Neuronal stem cell (in vitro differentiated cells): ENCODE measurements around the gene MYB.
"Not testable (repeated sequence)": the region's sequence is repeated elsewhere in the genome, so short reads cannot be mapped to it uniquely, and the experiment has no call there.

Source experiments
- DNase-seq: peaks from one replicate; pipeline ENCODE4 v3.0.0-alpha.2; 2013; ENCODE audit warnings: low spot score
- H2AFZ ChIP-seq: one replicate; pipeline ENCODE4 v1.6.1; 2013; ENCODE audit warnings: mild to moderate bottlenecking, low read length, inconsistent platforms
- H2AK5ac ChIP-seq: 2 replicates; pipeline ENCODE4 v1.6.1; 2013; ENCODE audit warnings: low read depth, mild to moderate bottlenecking, inconsistent platforms, low read length, moderate library complexity, mixed read lengths
- H2BK120ac ChIP-seq: 2 replicates; pipeline ENCODE4 v1.6.1; 2013; ENCODE audit warnings: low read depth, mild to moderate bottlenecking, inconsistent platforms, low read length, moderate library complexity, mixed read lengths
- H2BK12ac ChIP-seq: one replicate; pipeline ENCODE4 v1.6.1; 2013; ENCODE audit warnings: low read length, inconsistent platforms
- H2BK15ac ChIP-seq: 2 replicates; pipeline ENCODE4 v1.6.1; 2013; ENCODE audit warnings: mild to moderate bottlenecking, low read length, inconsistent platforms, mixed read lengths
- H2BK5ac ChIP-seq: one replicate; pipeline ENCODE4 v1.6.1; 2013; ENCODE audit warnings: inconsistent platforms, mild to moderate bottlenecking, low read length, moderate library complexity
- H3K14ac ChIP-seq: one replicate; pipeline ENCODE4 v1.6.1; 2013; ENCODE audit warnings: low read length, inconsistent platforms
- H3K18ac ChIP-seq: 2 replicates; pipeline ENCODE4 v1.6.1; 2013; ENCODE audit warnings: low read length, inconsistent platforms
- H3K23ac ChIP-seq: 2 replicates; pipeline ENCODE4 v1.6.1; 2013; ENCODE audit warnings: low read depth, mild to moderate bottlenecking, mixed read lengths, low read length, inconsistent platforms; ENCODE audit not compliant: poor library complexity
- H3K27ac ChIP-seq: replicated peaks from 3 replicates; pipeline ENCODE4 v1.5.1; 2013; ENCODE audit warnings: low read length, inconsistent platforms
- H3K27me3 ChIP-seq, 3 experiments: 2 replicates each; pipeline ENCODE4 v1.6.1; 2013; ENCODE audit warnings: low read length in 3 of 3, mild to moderate bottlenecking in 2 of 3, inconsistent platforms in 1 of 3, low read depth in 1 of 3, mixed read lengths in 1 of 3, moderate library complexity in 1 of 3; ENCODE audit not compliant: control insufficient read depth in 3 of 3, insufficient read depth in 3 of 3
- H3K36me3 ChIP-seq, 2 donors: replicated peaks in 1 of 2; 2 replicates each; pipeline ENCODE4 v1.6.1; 2013; ENCODE audit warnings: low read length in 2 of 2; ENCODE audit not compliant: control insufficient read depth in 2 of 2, insufficient read depth in 2 of 2
- H3K4ac ChIP-seq: 2 replicates; pipeline ENCODE4 v1.6.1; 2013; ENCODE audit warnings: inconsistent platforms, mild to moderate bottlenecking, low read length, moderate library complexity
- H3K4me1 ChIP-seq, 2 donors: 1 replicate in 1 of 2; 2 replicates in 1 of 2; pipeline ENCODE4 v1.6.1; 2013; ENCODE audit warnings: low read length in 2 of 2, low read depth in 1 of 2; ENCODE audit not compliant: control insufficient read depth in 2 of 2, insufficient read depth in 1 of 2
- H3K4me2 ChIP-seq: one replicate; pipeline ENCODE4 v1.6.1; 2013; ENCODE audit warnings: mild to moderate bottlenecking, low read length, inconsistent platforms; ENCODE audit not compliant: insufficient read depth, poor library complexity, severe bottlenecking
- H3K4me3 ChIP-seq, 2 donors: 2 replicates each; pipeline ENCODE4 v1.5.1; 2013; ENCODE audit warnings: low read length in 2 of 2, mild to moderate bottlenecking in 2 of 2, inconsistent platforms in 1 of 2, moderate library complexity in 1 of 2
- H3K79me1 ChIP-seq: one replicate; pipeline ENCODE4 v1.6.1; 2013; ENCODE audit warnings: low read depth, mild to moderate bottlenecking, inconsistent platforms, low read length, moderate library complexity
- H3K9ac ChIP-seq: one replicate; pipeline ENCODE4 v1.6.1; 2013; ENCODE audit warnings: mild to moderate bottlenecking, low read depth, low read length, inconsistent platforms; ENCODE audit not compliant: poor library complexity
- H3K9me3 ChIP-seq, 2 donors: replicated peaks in 1 of 2; 2 replicates each; pipeline versions ENCODE3 to v1.6.1; 2013; ENCODE audit warnings: low read length in 2 of 2, mild to moderate bottlenecking in 2 of 2, inconsistent platforms in 1 of 2, low read depth in 1 of 2, mixed read lengths in 1 of 2, moderate library complexity in 1 of 2; ENCODE audit not compliant: control insufficient read depth in 2 of 2, insufficient read depth in 1 of 2
- H4K8ac ChIP-seq: one replicate; pipeline ENCODE4 v1.6.1; 2013; ENCODE audit warnings: low read depth, mild to moderate bottlenecking, inconsistent platforms, low read length, moderate library complexity
- H4K91ac ChIP-seq: one replicate; pipeline ENCODE4 v1.6.1; 2013; ENCODE audit warnings: low read length, low read depth, mild to moderate bottlenecking, inconsistent platforms; ENCODE audit not compliant: poor library complexity
- WGBS, 2 donors: extraction: QIAGEN DNeasy Blood & Tissue Kit; methylation state at CpG; one replicate each; pipeline ENCODE4 v1.1.7; 2013; ENCODE audit warnings: missing lambda C conversion rate in 2 of 2, mixed read lengths in 1 of 2; ENCODE audit not compliant: insufficient read length in 2 of 2, insufficient replicate concordance in 1 of 2; ENCODE audit errors: extremely low coverage in 2 of 2; 5-methylcytosine and 5-hydroxymethylcytosine counted together

MYB gene

DNA sequence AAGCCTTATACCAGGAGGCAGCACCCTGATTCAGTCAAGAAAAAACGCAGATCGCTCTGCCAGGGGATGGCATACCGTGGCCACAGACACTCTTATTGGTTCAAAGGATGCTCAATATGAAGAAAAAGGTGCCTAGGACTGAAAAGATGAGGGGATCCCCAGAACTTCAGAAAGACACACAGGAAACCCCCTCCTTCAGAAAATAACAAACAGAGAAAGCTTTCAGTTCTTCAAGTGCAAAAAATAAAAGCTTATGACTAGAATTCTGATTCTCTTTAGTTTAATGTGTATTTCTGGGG is 17.7 kb upstream of the MYB start:
- Histone ChIP-seq H3K4ac (no peak overlapping the region), H3K36me3 (no peaks in the 10 kb centered on the region), H2BK12ac (no peak overlapping the region), H2BK5ac (no peak overlapping the region), H4K8ac (no peak overlapping the region), H2BK120ac (no peak overlapping the region), H3K4me3 (no peak overlapping the region), H3K23ac (no peak overlapping the region), H3K4me1 (no peaks in the 10 kb centered on the region), H4K91ac (no peak overlapping the region), H3K4me2 (no peak overlapping the region), H3K27ac (no peak overlapping the region), H3K79me1 (no peaks in the 10 kb centered on the region), H3K14ac (no peak overlapping the region), H3K9me3 (no peaks in the 10 kb centered on the region), H2AK5ac (no peak overlapping the region), H2BK15ac (no peak overlapping the region), H3K18ac (no peak overlapping the region), H3K9ac (no peak overlapping the region), H3K27me3 (no peaks in the 10 kb centered on the region), H2AFZ (no peak overlapping the region)
- DNase-seq, result no peak
- no CpG with 5 or more reads among the region's 3 CpGs for WGBS, 2 donors

DNA sequence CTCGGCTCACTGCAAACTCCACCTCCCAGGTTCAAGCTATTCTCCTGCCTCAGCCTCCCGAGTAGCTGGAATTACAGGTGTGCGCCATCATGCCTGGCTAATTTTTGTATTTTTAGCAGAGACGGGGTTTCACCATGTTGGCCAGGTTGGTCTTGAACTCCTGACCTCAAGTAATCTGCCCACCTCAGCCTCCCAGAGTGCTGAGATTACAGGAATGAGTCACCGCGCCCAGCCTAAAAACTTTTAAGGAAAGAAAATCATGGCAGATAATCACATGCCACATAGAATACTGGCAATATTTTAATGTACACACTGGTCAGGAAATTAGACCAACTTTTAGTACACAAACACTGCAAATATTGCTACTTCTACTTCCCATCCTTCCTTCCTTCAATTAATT is 16.7 kb upstream of the MYB start:
- not testable (repeated sequence) for H2BK5ac ChIP-seq, H3K27ac ChIP-seq, H2AFZ ChIP-seq, H3K27me3 ChIP-seq, H3K36me3 ChIP-seq, H3K23ac ChIP-seq, H3K79me1 ChIP-seq, H2AK5ac ChIP-seq, H3K9me3 ChIP-seq, H3K4me3 ChIP-seq, H2BK120ac ChIP-seq, H3K9ac ChIP-seq, DNase-seq, H3K18ac ChIP-seq, H3K4me1 ChIP-seq, H2BK12ac ChIP-seq, H3K4me2 ChIP-seq, H2BK15ac ChIP-seq, H3K14ac ChIP-seq, H4K8ac ChIP-seq, H4K91ac ChIP-seq, H3K4ac ChIP-seq
- no CpG with 5 or more reads among the region's 6 CpGs for WGBS, 2 donors

DNA sequence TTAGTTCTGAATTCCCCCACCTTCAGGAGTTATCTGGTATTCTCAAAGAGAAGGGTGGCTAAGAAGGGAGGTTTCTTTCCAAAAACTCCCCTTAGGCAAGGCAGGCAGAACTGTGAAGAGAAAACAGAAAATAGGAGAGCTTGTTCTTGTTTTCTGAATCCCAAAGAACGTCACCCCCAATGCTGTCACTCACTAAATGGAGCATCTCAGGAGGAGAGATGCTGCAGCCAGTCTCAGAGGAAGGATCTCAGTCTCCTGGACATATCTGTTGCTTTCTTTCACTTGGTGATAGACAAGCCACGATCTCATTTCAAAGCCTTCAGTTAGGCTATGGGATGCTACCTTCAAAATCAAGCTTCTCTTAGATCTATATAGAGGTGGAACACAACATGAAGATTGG is 16.1 kb upstream of the MYB start:
- H4K91ac ChIP-seq, result no peak overlapping the region
- H2BK5ac ChIP-seq, result no peak overlapping the region
- no peaks in the 10 kb centered on the region for H3K36me3 ChIP-seq
- no peak overlapping the region for H3K27ac ChIP-seq
- H2BK12ac ChIP-seq, result no peak overlapping the region
- H3K14ac ChIP-seq, result no peak overlapping the region
- no peak overlapping the region for H3K4me3 ChIP-seq
- no peak overlapping the region for H2AFZ ChIP-seq
- WGBS, 2 donors, result no CpG with 5 or more reads among the region's 2 CpGs
- H3K23ac ChIP-seq, result no peak overlapping the region
- H3K18ac ChIP-seq, result no peak overlapping the region
- no peak overlapping the region for H3K4ac ChIP-seq
- no peak overlapping the region for H3K4me2 ChIP-seq
- H4K8ac ChIP-seq, result no peak overlapping the region
- H3K9ac ChIP-seq, result no peak overlapping the region
- H3K4me1 ChIP-seq, result no peaks in the 10 kb centered on the region
- no peaks in the 10 kb centered on the region for H3K9me3 ChIP-seq
- no peak overlapping the region for H2BK120ac ChIP-seq
- H2AK5ac ChIP-seq, result no peak overlapping the region
- H3K27me3 ChIP-seq, result no peaks in the 10 kb centered on the region
- H2BK15ac ChIP-seq, result no peak overlapping the region
- H3K79me1 ChIP-seq, result no peaks in the 10 kb centered on the region
- no peak for DNase-seq

DNA sequence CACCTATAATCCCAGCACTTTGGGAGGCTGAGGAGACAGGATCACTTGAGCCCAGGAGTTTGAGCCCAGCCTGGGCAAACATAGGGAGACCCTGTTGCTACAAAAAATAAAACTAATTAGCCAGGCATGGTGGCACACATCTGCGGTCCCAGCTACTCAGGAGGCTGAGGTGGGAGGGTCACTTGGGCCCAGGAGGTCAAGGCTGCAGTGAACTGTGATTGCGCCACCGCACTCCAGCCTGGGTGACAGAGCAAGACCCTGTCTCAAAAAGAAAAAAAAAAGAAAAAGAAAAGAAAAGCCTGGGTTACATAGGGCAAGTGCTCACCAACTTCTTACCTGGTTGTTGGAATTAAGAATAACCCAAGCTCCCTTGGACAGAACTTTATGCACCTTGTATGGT is 14.6 kb upstream of the MYB start:
- no peaks in the 10 kb centered on the region for H3K79me1 ChIP-seq
- no peak overlapping the region for H3K4me2 ChIP-seq
- no peaks in the 10 kb centered on the region for H3K4me1 ChIP-seq
- H3K27me3 ChIP-seq, result peaks cover 0 to 9% (median 0%) of the 10 kb centered on the region in 3 experiments
- DNase-seq, result no peak
- no peak overlapping the region for H2BK15ac ChIP-seq
- H3K4ac ChIP-seq, result no peak overlapping the region
- no peak overlapping the region for H2AK5ac ChIP-seq
- WGBS, 2 donors, result no CpG with 5 or more reads among the region's 3 CpGs
- H3K9me3 ChIP-seq, result no peaks in the 10 kb centered on the region
- no peak overlapping the region for H2AFZ ChIP-seq
- no peak overlapping the region for H3K27ac ChIP-seq
- H4K91ac ChIP-seq, result no peak overlapping the region
- H2BK5ac ChIP-seq, result no peak overlapping the region
- no peak overlapping the region for H3K4me3 ChIP-seq
- H2BK12ac ChIP-seq, result no peak overlapping the region
- no peaks in the 10 kb centered on the region for H3K36me3 ChIP-seq
- no peak overlapping the region for H2BK120ac ChIP-seq
- no peak overlapping the region for H3K9ac ChIP-seq
- H3K23ac ChIP-seq, result no peak overlapping the region
- H3K18ac ChIP-seq, result no peak overlapping the region
- H3K14ac ChIP-seq, result no peak overlapping the region
- no peak overlapping the region for H4K8ac ChIP-seq
